Skeletal muscle satellite cell (primary cell): ENCODE data around the gene DRC7.

Source experiments
- H3K27me3 ChIP-seq: 2 replicates; pipeline ENCODE4 v1.7.0; 2013; ENCODE audit warnings: low read length; ENCODE audit not compliant: control insufficient read depth, insufficient read depth
- H3K36me3 ChIP-seq: 2 replicates; pipeline ENCODE4 v1.7.0; 2013; ENCODE audit warnings: mild to moderate bottlenecking, control low read depth, low read length; ENCODE audit not compliant: insufficient read depth
- H3K4me1 ChIP-seq: 2 replicates; pipeline ENCODE4 v1.7.0; 2013; ENCODE audit warnings: low read length; ENCODE audit not compliant: control insufficient read depth, insufficient read depth
- H3K4me2 ChIP-seq: 2 replicates; pipeline ENCODE4 v1.7.0; 2013; ENCODE audit warnings: mild to moderate bottlenecking, low read length
- H3K4me3 ChIP-seq: 2 replicates; pipeline ENCODE4 v1.7.0; 2013; ENCODE audit warnings: low read length
- H3K9ac ChIP-seq: 2 replicates; pipeline ENCODE4 v1.7.0; 2013; ENCODE audit warnings: mild to moderate bottlenecking, low read depth, low read length, moderate library complexity
- H3K9me3 ChIP-seq: replicated peaks from 2 replicates; pipeline ENCODE4 v1.7.0; 2013; ENCODE audit warnings: mild to moderate bottlenecking, control low read depth, low read length

DRC7 gene

GRCh38 chr16:57753448-57754353 is 59.1 kb downstream of the DRC7 start:
- H3K4me2 ChIP-seq = no peak overlapping the region
- no peaks in the 10 kb centered on the region for H3K9me3 ChIP-seq
- no peak overlapping the region for H3K4me3 ChIP-seq
- no peaks in the 10 kb centered on the region for H3K4me1 ChIP-seq
- H3K27me3 ChIP-seq = no peaks in the 10 kb centered on the region
- H3K36me3 ChIP-seq = peaks cover 25% of the 10 kb centered on the region
- H3K9ac ChIP-seq = no peak overlapping the region

GRCh38 chr16:57754354-57755060 is 59.9 kb downstream of the DRC7 start:
- peaks cover 32% of the 10 kb centered on the region for H3K36me3 ChIP-seq
- no peaks in the 10 kb centered on the region for H3K27me3 ChIP-seq

GRCh38 chr16:57755061-57755684 is 60.6 kb downstream of the DRC7 start:
- Histone ChIP-seq H3K36me3 (peaks cover 39% of the 10 kb centered on the region), H3K4me1 (no peaks in the 10 kb centered on the region), H3K27me3 (no peaks in the 10 kb centered on the region), H3K4me2 (no peak overlapping the region), H3K4me3 (no peak overlapping the region), H3K9me3 (no peaks in the 10 kb centered on the region), H3K9ac (no peak overlapping the region)

More at GRCh38 chr16:57754354-57755060, 59.9 kb downstream of the DRC7 start:
- Histone ChIP-seq H3K9ac (no peak overlapping the region), H3K4me2 (no peak overlapping the region), H3K9me3 (no peaks in the 10 kb centered on the region), H3K4me1 (no peaks in the 10 kb centered on the region), H3K4me3 (no peak overlapping the region)

- Histone ChIP-seq H3K4me3 (no peak overlapping the region), H3K9ac (no peak overlapping the region), H3K36me3 (peaks cover 44% of the 10 kb centered on the region), H3K4me1 (no peaks in the 10 kb centered on the region), H3K9me3 (no peaks in the 10 kb centered on the region), H3K4me2 (no peak overlapping the region), H3K27me3 (no peaks in the 10 kb centered on the region)
Measured at GRCh38 chr16:57755726-57756423, 61.3 kb downstream of the DRC7 start.

GRCh38 chr16:57756424-57757325 is 62.1 kb downstream of the DRC7 start:
- Histone ChIP-seq H3K4me2 (no peak overlapping the region), H3K36me3 (peaks cover 47% of the 10 kb centered on the region), H3K9ac (no peak overlapping the region), H3K27me3 (no peaks in the 10 kb centered on the region), H3K4me3 (no peak overlapping the region), H3K4me1 (no peaks in the 10 kb centered on the region), H3K9me3 (no peaks in the 10 kb centered on the region)

- H3K27me3 ChIP-seq = no peaks in the 10 kb centered on the region
- no peak overlapping the region for H3K4me2 ChIP-seq
- H3K36me3 ChIP-seq = peaks cover 54% of the 10 kb centered on the region
- no peak overlapping the region for H3K4me3 ChIP-seq
- H3K4me1 ChIP-seq = no peaks in the 10 kb centered on the region
- H3K9ac ChIP-seq = no peak overlapping the region
- H3K9me3 ChIP-seq = no peaks in the 10 kb centered on the region
Measured at GRCh38 chr16:57757326-57757786, 62.8 kb downstream of the DRC7 start.

- H3K27me3 ChIP-seq = no peaks in the 10 kb centered on the region
Measured at GRCh38 chr16:57757883-57758282, 63.3 kb downstream of the DRC7 start.

GRCh38 chr16:57758331-57759117 is 63.9 kb downstream of the DRC7 start:
- Histone ChIP-seq H3K4me1 (no peaks in the 10 kb centered on the region), H3K4me2 (no peak overlapping the region), H3K4me3 (no peak overlapping the region), H3K36me3 (peaks cover 58% of the 10 kb centered on the region), H3K9me3 (no peaks in the 10 kb centered on the region), H3K9ac (no peak overlapping the region), H3K27me3 (no peaks in the 10 kb centered on the region)

More at GRCh38 chr16:57757883-57758282, 63.3 kb downstream of the DRC7 start:
- H3K4me3 ChIP-seq = no peak overlapping the region
- H3K36me3 ChIP-seq = peaks cover 54% of the 10 kb centered on the region
- H3K9me3 ChIP-seq = no peaks in the 10 kb centered on the region
- no peak overlapping the region for H3K9ac ChIP-seq
- no peaks in the 10 kb centered on the region for H3K4me1 ChIP-seq
- H3K4me2 ChIP-seq = no peak overlapping the region

- Histone ChIP-seq H3K4me2 (no peak overlapping the region), H3K27me3 (no peaks in the 10 kb centered on the region), H3K4me1 (peaks cover 3% of the 10 kb centered on the region), H3K4me3 (no peak overlapping the region), H3K9me3 (no peaks in the 10 kb centered on the region), H3K36me3 (peaks cover 61% of the 10 kb centered on the region), H3K9ac (no peak overlapping the region)
Measured at GRCh38 chr16:57759131-57759530, 64.5 kb downstream of the DRC7 start.
